Vagina (tissue), 2 donors: ENCODE results near the gene TEAD1.

ENCODE experiments used
- POLR2AphosphoS5 ChIP-seq, 2 donors: sonication (generic); formaldehyde crosslinking; IDR thresholded peaks; one replicate each; pipeline ENCODE4 v1.9.0; 2017; ENCODE audit warnings: antibody characterized with exemption in 2 of 2, mild to moderate bottlenecking in 2 of 2, low read depth in 1 of 2; ENCODE audit not compliant: insufficient read depth in 1 of 2
- TF ChIP-seq, protein P1 (sequence below), 3 experiments: fragments of 450-650 bp in 2 of 3; fragments of 200-600 bp in 1 of 3; sonication (generic) in 1 of 3; IDR thresholded peaks; one replicate each; pipeline ENCODE4 v1.5.1; 2017 to 2019; ENCODE audit warnings: antibody characterized with exemption in 3 of 3, mild to moderate bottlenecking in 2 of 3, moderate library complexity in 2 of 3

DNA sequence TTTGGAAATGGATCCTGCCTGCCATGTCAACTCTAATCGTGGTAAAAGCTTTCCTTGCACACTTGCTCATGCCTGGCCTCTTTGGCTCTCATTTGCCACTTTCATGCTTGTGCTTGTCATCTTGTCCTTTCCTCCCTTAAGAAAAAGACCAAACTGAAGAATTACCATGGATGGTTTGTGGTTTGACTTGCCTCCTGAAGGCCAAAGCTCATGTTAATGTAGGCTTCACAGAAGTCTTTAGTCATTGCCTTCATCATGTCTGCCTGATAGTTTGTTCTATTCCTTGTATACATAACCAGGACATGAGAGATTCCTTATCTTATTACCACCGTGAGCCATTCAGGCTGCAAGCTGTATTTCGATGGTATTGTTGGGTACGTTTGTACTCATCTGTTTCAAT lies 17.3 kb downstream of the TEAD1 start:
- TF ChIP-seq, protein P1, sequence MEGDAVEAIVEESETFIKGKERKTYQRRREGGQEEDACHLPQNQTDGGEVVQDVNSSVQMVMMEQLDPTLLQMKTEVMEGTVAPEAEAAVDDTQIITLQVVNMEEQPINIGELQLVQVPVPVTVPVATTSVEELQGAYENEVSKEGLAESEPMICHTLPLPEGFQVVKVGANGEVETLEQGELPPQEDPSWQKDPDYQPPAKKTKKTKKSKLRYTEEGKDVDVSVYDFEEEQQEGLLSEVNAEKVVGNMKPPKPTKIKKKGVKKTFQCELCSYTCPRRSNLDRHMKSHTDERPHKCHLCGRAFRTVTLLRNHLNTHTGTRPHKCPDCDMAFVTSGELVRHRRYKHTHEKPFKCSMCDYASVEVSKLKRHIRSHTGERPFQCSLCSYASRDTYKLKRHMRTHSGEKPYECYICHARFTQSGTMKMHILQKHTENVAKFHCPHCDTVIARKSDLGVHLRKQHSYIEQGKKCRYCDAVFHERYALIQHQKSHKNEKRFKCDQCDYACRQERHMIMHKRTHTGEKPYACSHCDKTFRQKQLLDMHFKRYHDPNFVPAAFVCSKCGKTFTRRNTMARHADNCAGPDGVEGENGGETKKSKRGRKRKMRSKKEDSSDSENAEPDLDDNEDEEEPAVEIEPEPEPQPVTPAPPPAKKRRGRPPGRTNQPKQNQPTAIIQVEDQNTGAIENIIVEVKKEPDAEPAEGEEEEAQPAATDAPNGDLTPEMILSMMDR (IDR thresholded peaks at IDR 0.05): no peak
- no peak for TF ChIP-seq POLR2AphosphoS5 (IDR thresholded peaks at IDR 0.05; ENCODE audit: insufficient read depth in 1 of 2, low read depth in 1 of 2)
